ENCODE measurements around the gene QSER1.

DNA sequence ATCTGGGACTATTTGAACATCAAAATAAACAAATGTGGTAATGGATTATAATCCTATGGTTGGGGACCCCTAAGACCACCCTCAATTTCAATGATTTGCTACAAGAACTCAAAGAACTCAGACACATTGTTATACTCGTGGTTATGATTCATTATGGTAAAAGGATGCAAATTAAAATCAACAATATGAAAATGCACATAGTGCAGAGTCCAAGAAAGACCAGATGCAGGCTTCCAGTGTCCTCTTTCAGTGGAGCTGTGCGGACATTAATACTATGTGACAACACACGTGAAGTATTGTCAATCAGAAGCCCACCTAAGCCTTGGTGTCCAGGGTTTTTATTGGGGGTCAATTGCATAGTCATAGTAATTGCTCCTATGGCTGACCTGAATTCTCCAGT, 9.2 kb upstream of the QSER1 start:
- TF ChIP-seq HCFC1 (IDR thresholded peaks at IDR 0.05; ENCODE audit: low read depth, low read length) (no peak), SMAD1 (IDR thresholded peaks at IDR 0.05; ENCODE audit: low read depth, low read length, partially characterized antibody) (no peak), MYC (IDR thresholded peaks at IDR 0.05; ENCODE audit: low read depth, low read length) (no peak), MYC (CRISPR knock-in tag; IDR thresholded peaks at IDR 0.05; ENCODE audit: borderline replicate concordance, low read depth) (no peak), SAP30 (IDR thresholded peaks at IDR 0.05; ENCODE audit: borderline replicate concordance, insufficient read depth, low read depth, low read length, poor library complexity, severe bottlenecking) (no peak), CHD2 (IDR thresholded peaks at IDR 0.05; ENCODE audit: low read depth, low read length) (no peak), PHF21A (IDR thresholded peaks at IDR 0.05; ENCODE audit: borderline replicate concordance, low read depth) (no peak), EZH2 (IDR thresholded peaks at IDR 0.05; ENCODE audit: borderline replicate concordance, low read depth, low read length) (no peak), ZNF589 (CRISPR knock-in tag; IDR thresholded peaks at IDR 0.05; ENCODE audit: low read depth) (no peak), SRF (CRISPR knock-in tag; IDR thresholded peaks at IDR 0.05) (no peak), ZNF830 (CRISPR knock-in tag; IDR thresholded peaks at IDR 0.05) (no peak), PTRF (tag; IDR thresholded peaks at IDR 0.05) (no peak)
- TF ChIP-seq, protein P1, sequence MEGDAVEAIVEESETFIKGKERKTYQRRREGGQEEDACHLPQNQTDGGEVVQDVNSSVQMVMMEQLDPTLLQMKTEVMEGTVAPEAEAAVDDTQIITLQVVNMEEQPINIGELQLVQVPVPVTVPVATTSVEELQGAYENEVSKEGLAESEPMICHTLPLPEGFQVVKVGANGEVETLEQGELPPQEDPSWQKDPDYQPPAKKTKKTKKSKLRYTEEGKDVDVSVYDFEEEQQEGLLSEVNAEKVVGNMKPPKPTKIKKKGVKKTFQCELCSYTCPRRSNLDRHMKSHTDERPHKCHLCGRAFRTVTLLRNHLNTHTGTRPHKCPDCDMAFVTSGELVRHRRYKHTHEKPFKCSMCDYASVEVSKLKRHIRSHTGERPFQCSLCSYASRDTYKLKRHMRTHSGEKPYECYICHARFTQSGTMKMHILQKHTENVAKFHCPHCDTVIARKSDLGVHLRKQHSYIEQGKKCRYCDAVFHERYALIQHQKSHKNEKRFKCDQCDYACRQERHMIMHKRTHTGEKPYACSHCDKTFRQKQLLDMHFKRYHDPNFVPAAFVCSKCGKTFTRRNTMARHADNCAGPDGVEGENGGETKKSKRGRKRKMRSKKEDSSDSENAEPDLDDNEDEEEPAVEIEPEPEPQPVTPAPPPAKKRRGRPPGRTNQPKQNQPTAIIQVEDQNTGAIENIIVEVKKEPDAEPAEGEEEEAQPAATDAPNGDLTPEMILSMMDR (IDR thresholded peaks at IDR 0.05 in 2 of 3, conservative IDR thresholded peaks at IDR 0.05 in 1 of 3; ENCODE audit: insufficient read depth in 2 of 3, low read depth in 1 of 3, low read length in 3 of 3): no peak
- TF ChIP-seq, protein P2, sequence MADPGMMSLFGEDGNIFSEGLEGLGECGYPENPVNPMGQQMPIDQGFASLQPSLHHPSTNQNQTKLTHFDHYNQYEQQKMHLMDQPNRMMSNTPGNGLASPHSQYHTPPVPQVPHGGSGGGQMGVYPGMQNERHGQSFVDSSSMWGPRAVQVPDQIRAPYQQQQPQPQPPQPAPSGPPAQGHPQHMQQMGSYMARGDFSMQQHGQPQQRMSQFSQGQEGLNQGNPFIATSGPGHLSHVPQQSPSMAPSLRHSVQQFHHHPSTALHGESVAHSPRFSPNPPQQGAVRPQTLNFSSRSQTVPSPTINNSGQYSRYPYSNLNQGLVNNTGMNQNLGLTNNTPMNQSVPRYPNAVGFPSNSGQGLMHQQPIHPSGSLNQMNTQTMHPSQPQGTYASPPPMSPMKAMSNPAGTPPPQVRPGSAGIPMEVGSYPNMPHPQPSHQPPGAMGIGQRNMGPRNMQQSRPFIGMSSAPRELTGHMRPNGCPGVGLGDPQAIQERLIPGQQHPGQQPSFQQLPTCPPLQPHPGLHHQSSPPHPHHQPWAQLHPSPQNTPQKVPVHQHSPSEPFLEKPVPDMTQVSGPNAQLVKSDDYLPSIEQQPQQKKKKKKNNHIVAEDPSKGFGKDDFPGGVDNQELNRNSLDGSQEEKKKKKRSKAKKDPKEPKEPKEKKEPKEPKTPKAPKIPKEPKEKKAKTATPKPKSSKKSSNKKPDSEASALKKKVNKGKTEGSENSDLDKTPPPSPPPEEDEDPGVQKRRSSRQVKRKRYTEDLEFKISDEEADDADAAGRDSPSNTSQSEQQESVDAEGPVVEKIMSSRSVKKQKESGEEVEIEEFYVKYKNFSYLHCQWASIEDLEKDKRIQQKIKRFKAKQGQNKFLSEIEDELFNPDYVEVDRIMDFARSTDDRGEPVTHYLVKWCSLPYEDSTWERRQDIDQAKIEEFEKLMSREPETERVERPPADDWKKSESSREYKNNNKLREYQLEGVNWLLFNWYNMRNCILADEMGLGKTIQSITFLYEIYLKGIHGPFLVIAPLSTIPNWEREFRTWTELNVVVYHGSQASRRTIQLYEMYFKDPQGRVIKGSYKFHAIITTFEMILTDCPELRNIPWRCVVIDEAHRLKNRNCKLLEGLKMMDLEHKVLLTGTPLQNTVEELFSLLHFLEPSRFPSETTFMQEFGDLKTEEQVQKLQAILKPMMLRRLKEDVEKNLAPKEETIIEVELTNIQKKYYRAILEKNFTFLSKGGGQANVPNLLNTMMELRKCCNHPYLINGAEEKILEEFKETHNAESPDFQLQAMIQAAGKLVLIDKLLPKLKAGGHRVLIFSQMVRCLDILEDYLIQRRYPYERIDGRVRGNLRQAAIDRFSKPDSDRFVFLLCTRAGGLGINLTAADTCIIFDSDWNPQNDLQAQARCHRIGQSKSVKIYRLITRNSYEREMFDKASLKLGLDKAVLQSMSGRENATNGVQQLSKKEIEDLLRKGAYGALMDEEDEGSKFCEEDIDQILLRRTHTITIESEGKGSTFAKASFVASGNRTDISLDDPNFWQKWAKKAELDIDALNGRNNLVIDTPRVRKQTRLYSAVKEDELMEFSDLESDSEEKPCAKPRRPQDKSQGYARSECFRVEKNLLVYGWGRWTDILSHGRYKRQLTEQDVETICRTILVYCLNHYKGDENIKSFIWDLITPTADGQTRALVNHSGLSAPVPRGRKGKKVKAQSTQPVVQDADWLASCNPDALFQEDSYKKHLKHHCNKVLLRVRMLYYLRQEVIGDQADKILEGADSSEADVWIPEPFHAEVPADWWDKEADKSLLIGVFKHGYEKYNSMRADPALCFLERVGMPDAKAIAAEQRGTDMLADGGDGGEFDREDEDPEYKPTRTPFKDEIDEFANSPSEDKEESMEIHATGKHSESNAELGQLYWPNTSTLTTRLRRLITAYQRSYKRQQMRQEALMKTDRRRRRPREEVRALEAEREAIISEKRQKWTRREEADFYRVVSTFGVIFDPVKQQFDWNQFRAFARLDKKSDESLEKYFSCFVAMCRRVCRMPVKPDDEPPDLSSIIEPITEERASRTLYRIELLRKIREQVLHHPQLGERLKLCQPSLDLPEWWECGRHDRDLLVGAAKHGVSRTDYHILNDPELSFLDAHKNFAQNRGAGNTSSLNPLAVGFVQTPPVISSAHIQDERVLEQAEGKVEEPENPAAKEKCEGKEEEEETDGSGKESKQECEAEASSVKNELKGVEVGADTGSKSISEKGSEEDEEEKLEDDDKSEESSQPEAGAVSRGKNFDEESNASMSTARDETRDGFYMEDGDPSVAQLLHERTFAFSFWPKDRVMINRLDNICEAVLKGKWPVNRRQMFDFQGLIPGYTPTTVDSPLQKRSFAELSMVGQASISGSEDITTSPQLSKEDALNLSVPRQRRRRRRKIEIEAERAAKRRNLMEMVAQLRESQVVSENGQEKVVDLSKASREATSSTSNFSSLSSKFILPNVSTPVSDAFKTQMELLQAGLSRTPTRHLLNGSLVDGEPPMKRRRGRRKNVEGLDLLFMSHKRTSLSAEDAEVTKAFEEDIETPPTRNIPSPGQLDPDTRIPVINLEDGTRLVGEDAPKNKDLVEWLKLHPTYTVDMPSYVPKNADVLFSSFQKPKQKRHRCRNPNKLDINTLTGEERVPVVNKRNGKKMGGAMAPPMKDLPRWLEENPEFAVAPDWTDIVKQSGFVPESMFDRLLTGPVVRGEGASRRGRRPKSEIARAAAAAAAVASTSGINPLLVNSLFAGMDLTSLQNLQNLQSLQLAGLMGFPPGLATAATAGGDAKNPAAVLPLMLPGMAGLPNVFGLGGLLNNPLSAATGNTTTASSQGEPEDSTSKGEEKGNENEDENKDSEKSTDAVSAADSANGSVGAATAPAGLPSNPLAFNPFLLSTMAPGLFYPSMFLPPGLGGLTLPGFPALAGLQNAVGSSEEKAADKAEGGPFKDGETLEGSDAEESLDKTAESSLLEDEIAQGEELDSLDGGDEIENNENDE (IDR thresholded peaks at IDR 0.05; ENCODE audit: low read depth, low read length): no peak
- TF ChIP-seq, protein P3, sequence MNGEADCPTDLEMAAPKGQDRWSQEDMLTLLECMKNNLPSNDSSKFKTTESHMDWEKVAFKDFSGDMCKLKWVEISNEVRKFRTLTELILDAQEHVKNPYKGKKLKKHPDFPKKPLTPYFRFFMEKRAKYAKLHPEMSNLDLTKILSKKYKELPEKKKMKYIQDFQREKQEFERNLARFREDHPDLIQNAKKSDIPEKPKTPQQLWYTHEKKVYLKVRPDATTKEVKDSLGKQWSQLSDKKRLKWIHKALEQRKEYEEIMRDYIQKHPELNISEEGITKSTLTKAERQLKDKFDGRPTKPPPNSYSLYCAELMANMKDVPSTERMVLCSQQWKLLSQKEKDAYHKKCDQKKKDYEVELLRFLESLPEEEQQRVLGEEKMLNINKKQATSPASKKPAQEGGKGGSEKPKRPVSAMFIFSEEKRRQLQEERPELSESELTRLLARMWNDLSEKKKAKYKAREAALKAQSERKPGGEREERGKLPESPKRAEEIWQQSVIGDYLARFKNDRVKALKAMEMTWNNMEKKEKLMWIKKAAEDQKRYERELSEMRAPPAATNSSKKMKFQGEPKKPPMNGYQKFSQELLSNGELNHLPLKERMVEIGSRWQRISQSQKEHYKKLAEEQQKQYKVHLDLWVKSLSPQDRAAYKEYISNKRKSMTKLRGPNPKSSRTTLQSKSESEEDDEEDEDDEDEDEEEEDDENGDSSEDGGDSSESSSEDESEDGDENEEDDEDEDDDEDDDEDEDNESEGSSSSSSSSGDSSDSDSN (IDR thresholded peaks at IDR 0.05; ENCODE audit: borderline replicate concordance in 1 of 2, low read depth in 2 of 2, low read length in 2 of 2): no peak
